DND-41 (cell line): ENCODE results near the gene CFAP58.

ENCODE experiments used
- CTCF ChIP-seq: IDR thresholded peaks from 2 replicates; pipeline ENCODE4 v1.5.1; 2012; ENCODE audit warnings: borderline replicate concordance, low read length, moderate library complexity, mild to moderate bottlenecking; ENCODE audit not compliant: poor library complexity, severe bottlenecking; ENCODE audit errors: extremely low read depth
- EZH2 ChIP-seq: IDR thresholded peaks from 3 replicates; pipeline ENCODE4 v1.6.1; 2012; ENCODE audit warnings: borderline replicate concordance, low read depth, mild to moderate bottlenecking, moderate library complexity, low read length, inconsistent platforms; ENCODE audit not compliant: severe bottlenecking

GRCh38 chr10:104376784-104377300 is 23.2 kb downstream of the CFAP58 start:
- TF ChIP-seq CTCF (no peak), EZH2 (no peak)
